ENCODE measurements around the gene BRME1.

Gene BRME1

GRCh38 chr19:13902993-13903555 is 2.8 kb downstream of the BRME1 start:
- peak in 1 of 2 donors; percentile 30 for DNase-seq (ENCODE audit: low read depth in 2 of 2)
- H3K4me3 ChIP-seq (replicated peaks in 1 of 2; ENCODE audit: low read depth in 2 of 2, low read length in 2 of 2), result no peak overlapping the region
- peak; percentile 33 for TF ChIP-seq CTCF (IDR thresholded peaks at IDR 0.05; ENCODE audit: low read depth, low read length)

- DNase-seq (ENCODE audit: low read depth in 2 of 2), result no peak
- H3K4me3 ChIP-seq (replicated peaks in 1 of 2; ENCODE audit: low read depth in 2 of 2, low read length in 2 of 2), result no peak overlapping the region
- no peak for TF ChIP-seq CTCF (IDR thresholded peaks at IDR 0.05; ENCODE audit: low read depth, low read length)
Measured at GRCh38 chr19:13899912-13900584, 5.9 kb downstream of the BRME1 start.

- no peak for DNase-seq (ENCODE audit: low read depth in 2 of 2)
- no peak for TF ChIP-seq CTCF (IDR thresholded peaks at IDR 0.05; ENCODE audit: low read depth, low read length)
- H3K4me3 ChIP-seq (replicated peaks in 1 of 2; ENCODE audit: low read depth in 2 of 2, low read length in 2 of 2), result no peak overlapping the region
Measured at GRCh38 chr19:13899393-13899792, 6.5 kb downstream of the BRME1 start.

GRCh38 chr19:13896227-13896626 is 9.7 kb downstream of the BRME1 start:
- TF ChIP-seq CTCF (IDR thresholded peaks at IDR 0.05; ENCODE audit: low read depth, low read length), result no peak
- no peak overlapping the region for H3K4me3 ChIP-seq (replicated peaks in 1 of 2; ENCODE audit: low read depth in 2 of 2, low read length in 2 of 2)
- DNase-seq (ENCODE audit: low read depth in 2 of 2), result no peak

- DNase-seq (ENCODE audit: low read depth in 2 of 2), result no peak
- TF ChIP-seq CTCF (IDR thresholded peaks at IDR 0.05; ENCODE audit: low read depth, low read length), result no peak
- H3K4me3 ChIP-seq (replicated peaks in 1 of 2; ENCODE audit: low read depth in 2 of 2, low read length in 2 of 2), result no peak overlapping the region
Measured at GRCh38 chr19:13894552-13894951, 11.4 kb downstream of the BRME1 start.

- no peak overlapping the region for H3K4me3 ChIP-seq (replicated peaks in 1 of 2; ENCODE audit: low read depth in 2 of 2, low read length in 2 of 2)
- TF ChIP-seq CTCF (IDR thresholded peaks at IDR 0.05; ENCODE audit: low read depth, low read length), result no peak
Measured at GRCh38 chr19:13892870-13893269, 13.0 kb downstream of the BRME1 start.

More at GRCh38 chr19:13892870-13893269, 13.0 kb downstream of the BRME1 start:
- no peak for DNase-seq (ENCODE audit: low read depth in 2 of 2)

Data from cardiac fibroblast (primary cell).